Karpas-422 (cell line): ENCODE results near the gene CCDC200. TPM values are rescaled to one million over a fixed set of nuclear protein-coding genes. Genes with fewer than 3 reads are reported as not detected.
"Not testable (repeated sequence)": the region's sequence is repeated elsewhere in the genome, so short reads cannot be mapped to it uniquely, and the experiment has no call there.

Experiments
- DNase-seq: peaks from one replicate; pipeline ENCODE4 v3.0.0-alpha.2; 2015
- H2AFZ ChIP-seq: fragments of 200-600 bp; sonication (generic); 2 replicates; pipeline ENCODE4 v1.6.1; 2014; ENCODE audit warnings: antibody characterized with exemption, low read length, mixed read lengths
- H3K27ac ChIP-seq: fragments of 200-600 bp; sonication (generic); 2 replicates; pipeline ENCODE4 v1.5.1; 2014; ENCODE audit warnings: mild to moderate bottlenecking, low read length, moderate library complexity
- H3K27me3 ChIP-seq: fragments of 200-600 bp; sonication (generic); 2 replicates; pipeline ENCODE4 v1.6.1; 2014; ENCODE audit warnings: low read length, mixed read lengths
- H3K36me3 ChIP-seq: fragments of 200-600 bp; sonication (generic); 2 replicates; pipeline ENCODE4 v1.6.1; 2014; ENCODE audit warnings: low read length, mixed read lengths; ENCODE audit not compliant: insufficient read depth
- H3K4me1 ChIP-seq: fragments of 200-600 bp; sonication (generic); 2 replicates; pipeline ENCODE4 v1.6.1; 2014; ENCODE audit warnings: mild to moderate bottlenecking, low read length, mixed read lengths
- H3K4me2 ChIP-seq: fragments of 200-600 bp; sonication (generic); 2 replicates; pipeline ENCODE4 v1.6.1; 2014; ENCODE audit warnings: low read length, low read depth, mild to moderate bottlenecking; ENCODE audit not compliant: poor library complexity, severe bottlenecking
- H3K4me3 ChIP-seq: fragments of 200-600 bp; sonication (generic); 2 replicates; pipeline ENCODE4 v1.5.1; 2014; ENCODE audit warnings: mild to moderate bottlenecking, antibody characterized with exemption, low read length, mixed read lengths
- H3K79me2 ChIP-seq: fragments of 200-600 bp; sonication (generic); 2 replicates; pipeline ENCODE4 v1.6.1; 2014; ENCODE audit warnings: mild to moderate bottlenecking, low read length, mixed read lengths
- H3K9ac ChIP-seq: fragments of 200-600 bp; sonication (generic); 2 replicates; pipeline ENCODE4 v1.6.0; 2014; ENCODE audit warnings: low read length
- H3K9me2 ChIP-seq: fragments of 200-600 bp; sonication (generic), shearing (Covaris generic); replicated peaks from 2 replicates; pipeline ENCODE4 v1.6.0; 2014; ENCODE audit warnings: mild to moderate bottlenecking, low read length, moderate library complexity; ENCODE audit not compliant: insufficient read depth
- H3K9me3 ChIP-seq: fragments of 300-700, 200-600 bp; sonication (generic); 2 replicates; pipeline ENCODE4 v1.6.1; 2014; ENCODE audit warnings: low read length, mixed read lengths
- H4K20me1 ChIP-seq: fragments of 200-600 bp; sonication (generic); 2 replicates; pipeline ENCODE4 v1.6.1; 2014; ENCODE audit warnings: mild to moderate bottlenecking, antibody characterized with exemption, low read length, low read depth; ENCODE audit not compliant: insufficient read depth
- total RNA-seq: library from RNA; depleted of rRNA; stranded (reverse); fragments of >200 nt; shearing (Covaris generic); gene quantifications from 2 replicates; pipeline ENCODE4 v1.2.3, GENCODE V29; 2014; ENCODE audit warnings: low replicate concordance

Gene CCDC200
- total RNA-seq, 1 experiment from 2014 or later: not detected

- not testable (repeated sequence) for H3K36me3 ChIP-seq, H3K9ac ChIP-seq, H3K4me2 ChIP-seq, H2AFZ ChIP-seq, DNase-seq, H3K9me3 ChIP-seq, H3K27ac ChIP-seq, H3K4me1 ChIP-seq, H3K79me2 ChIP-seq, H4K20me1 ChIP-seq, H3K27me3 ChIP-seq, H3K4me3 ChIP-seq, H3K9me2 ChIP-seq
These were observed 4.8 kb upstream of the CCDC200 start for GRCh38 chr17:43233263-43233662.

DNA sequence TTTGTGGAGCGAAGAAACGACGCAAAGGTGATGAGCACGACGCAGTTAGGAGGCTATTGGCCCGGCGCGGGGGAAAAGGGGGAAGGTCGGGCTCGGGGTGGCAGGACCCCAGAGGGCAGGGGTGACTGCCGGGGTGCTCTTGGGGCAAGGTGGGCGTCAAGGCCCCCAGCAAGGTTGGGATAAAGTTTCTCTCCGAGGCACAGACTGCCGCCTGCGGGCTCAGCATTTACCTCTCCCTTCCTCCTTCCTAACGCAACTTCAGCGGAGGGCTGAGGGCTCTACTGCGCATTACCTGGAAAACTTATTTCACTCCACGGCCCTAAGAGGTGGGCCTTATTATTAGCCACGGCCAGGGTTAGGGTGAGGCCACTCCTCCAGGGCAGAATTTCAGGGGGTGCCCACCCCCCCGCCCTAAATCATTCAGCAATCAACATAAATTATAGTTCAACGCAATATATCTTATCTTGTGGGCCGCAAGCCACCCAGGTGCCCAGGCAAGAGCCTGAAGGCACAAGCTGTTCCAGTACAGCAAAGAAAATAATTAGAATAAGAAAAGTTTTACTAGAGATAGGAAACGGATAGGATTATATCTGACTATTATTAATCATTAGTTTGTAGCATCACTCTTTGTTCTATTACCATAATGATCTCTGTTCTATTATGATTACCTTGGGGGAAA lies 3.7 kb upstream of the CCDC200 start:
- not testable (repeated sequence) for H3K9ac ChIP-seq, H4K20me1 ChIP-seq

GRCh38 chr17:43231205-43232020 lies 3.0 kb upstream of the CCDC200 start:
- H3K4me3 ChIP-seq, H3K27ac ChIP-seq, H2AFZ ChIP-seq, H4K20me1 ChIP-seq, H3K9me2 ChIP-seq, H3K79me2 ChIP-seq, H3K27me3 ChIP-seq, DNase-seq, H3K36me3 ChIP-seq, H3K9me3 ChIP-seq, H3K4me1 ChIP-seq, H3K4me2 ChIP-seq, H3K9ac ChIP-seq: not testable (repeated sequence)

More for the DNA sequence above, 3.7 kb upstream of the CCDC200 start:
- not testable (repeated sequence) for H2AFZ ChIP-seq, H3K9me2 ChIP-seq, H3K27ac ChIP-seq, H3K36me3 ChIP-seq, DNase-seq, H3K27me3 ChIP-seq, H3K9me3 ChIP-seq, H3K4me3 ChIP-seq, H3K4me2 ChIP-seq, H3K4me1 ChIP-seq, H3K79me2 ChIP-seq

DNA sequence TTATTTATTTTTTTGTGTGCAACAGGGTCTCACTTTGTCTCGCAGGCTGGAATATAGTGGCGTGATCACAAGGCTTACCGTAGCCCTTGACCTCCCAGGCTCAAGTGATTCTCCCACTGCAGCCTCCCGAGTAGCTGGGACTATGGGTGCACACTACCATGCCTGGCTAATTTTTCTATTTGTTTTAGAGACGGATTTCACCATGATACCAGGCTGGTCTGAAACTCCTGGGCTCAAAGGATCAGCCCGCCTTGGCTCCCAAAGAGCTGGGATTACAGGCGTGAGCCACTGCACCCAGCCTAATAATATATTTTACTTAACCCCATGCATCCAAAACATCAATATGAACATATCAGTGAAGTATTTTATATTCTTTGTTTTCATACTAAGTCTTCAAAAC lies 2.0 kb downstream of the CCDC200 start:
- H3K36me3 ChIP-seq: no peaks in the 10 kb centered on the region; the same call in 1 of the 2 replicates
- H3K9me2 ChIP-seq: no peaks in the 10 kb centered on the region
- no peak overlapping the region for H3K4me2 ChIP-seq
- H3K4me1 ChIP-seq: no peaks in the 10 kb centered on the region
- H3K9ac ChIP-seq: no peak overlapping the region
- no peaks in the 10 kb centered on the region for H4K20me1 ChIP-seq
- no peaks in the 10 kb centered on the region for H3K9me3 ChIP-seq
- no peak overlapping the region for H3K27ac ChIP-seq
- no peak overlapping the region for H3K4me3 ChIP-seq
- peak; percentile 10 for DNase-seq
- no peak overlapping the region for H2AFZ ChIP-seq
- no peaks in the 10 kb centered on the region for H3K79me2 ChIP-seq
- no peaks in the 10 kb centered on the region for H3K27me3 ChIP-seq

GRCh38 chr17:43224146-43224705 lies 4.2 kb downstream of the CCDC200 start:
- no peaks in the 10 kb centered on the region; the same call in 1 of the 2 replicates for H3K36me3 ChIP-seq
- no peaks in the 10 kb centered on the region for H3K4me1 ChIP-seq
- no peaks in the 10 kb centered on the region for H3K9me2 ChIP-seq
- H4K20me1 ChIP-seq: no peaks in the 10 kb centered on the region
- no peak overlapping the region for H3K9ac ChIP-seq
- H3K4me2 ChIP-seq: no peak overlapping the region
- DNase-seq: peak; percentile 4
- H3K27me3 ChIP-seq: no peaks in the 10 kb centered on the region
- H3K27ac ChIP-seq: no peak overlapping the region
- H2AFZ ChIP-seq: no peak overlapping the region
- H3K79me2 ChIP-seq: no peaks in the 10 kb centered on the region
- H3K4me3 ChIP-seq: no peak overlapping the region
- no peaks in the 10 kb centered on the region for H3K9me3 ChIP-seq

DNA sequence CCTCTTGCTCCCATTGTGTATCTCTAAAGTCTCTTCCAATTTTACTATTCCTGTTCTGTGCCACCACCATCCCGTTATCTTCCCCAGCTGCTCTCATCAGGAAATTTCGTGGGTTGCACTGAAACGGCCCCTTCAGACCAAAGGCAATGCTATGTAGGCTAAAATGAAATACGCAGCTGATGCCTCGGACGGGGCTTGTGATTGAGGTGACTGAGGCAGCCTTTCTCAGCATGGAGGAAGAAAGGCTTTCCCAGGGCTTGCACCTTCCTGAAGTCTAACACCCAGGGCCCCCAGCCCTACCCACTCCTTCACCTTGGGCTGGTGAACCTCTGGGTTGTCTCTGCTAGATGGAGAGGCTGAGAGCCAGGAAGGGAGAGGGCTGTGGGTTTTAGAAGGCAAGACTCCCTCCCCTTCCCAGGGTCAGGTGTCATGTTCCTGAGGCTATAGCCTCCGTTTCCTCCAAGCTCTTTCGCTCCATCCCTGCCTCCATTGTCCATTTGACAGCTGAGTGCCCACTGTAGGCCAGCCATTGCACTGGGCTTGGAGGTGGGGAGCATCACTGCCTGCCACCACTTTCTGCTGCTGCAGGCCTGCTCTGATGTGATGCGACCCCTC lies 7.8 kb downstream of the CCDC200 start:
- H3K9me3 ChIP-seq: no peaks in the 10 kb centered on the region
- H3K36me3 ChIP-seq: no peaks in the 10 kb centered on the region
- no peaks in the 10 kb centered on the region for H3K4me1 ChIP-seq
- no peak overlapping the region for H3K27ac ChIP-seq
- H2AFZ ChIP-seq: no peak overlapping the region
- H3K4me2 ChIP-seq: no peak overlapping the region
- no peaks in the 10 kb centered on the region for H3K27me3 ChIP-seq
- H3K9me2 ChIP-seq: no peaks in the 10 kb centered on the region
- H4K20me1 ChIP-seq: no peaks in the 10 kb centered on the region
- DNase-seq: no peak
- no peak overlapping the region for H3K9ac ChIP-seq
- H3K4me3 ChIP-seq: no peak overlapping the region
- H3K79me2 ChIP-seq: no peaks in the 10 kb centered on the region

DNA sequence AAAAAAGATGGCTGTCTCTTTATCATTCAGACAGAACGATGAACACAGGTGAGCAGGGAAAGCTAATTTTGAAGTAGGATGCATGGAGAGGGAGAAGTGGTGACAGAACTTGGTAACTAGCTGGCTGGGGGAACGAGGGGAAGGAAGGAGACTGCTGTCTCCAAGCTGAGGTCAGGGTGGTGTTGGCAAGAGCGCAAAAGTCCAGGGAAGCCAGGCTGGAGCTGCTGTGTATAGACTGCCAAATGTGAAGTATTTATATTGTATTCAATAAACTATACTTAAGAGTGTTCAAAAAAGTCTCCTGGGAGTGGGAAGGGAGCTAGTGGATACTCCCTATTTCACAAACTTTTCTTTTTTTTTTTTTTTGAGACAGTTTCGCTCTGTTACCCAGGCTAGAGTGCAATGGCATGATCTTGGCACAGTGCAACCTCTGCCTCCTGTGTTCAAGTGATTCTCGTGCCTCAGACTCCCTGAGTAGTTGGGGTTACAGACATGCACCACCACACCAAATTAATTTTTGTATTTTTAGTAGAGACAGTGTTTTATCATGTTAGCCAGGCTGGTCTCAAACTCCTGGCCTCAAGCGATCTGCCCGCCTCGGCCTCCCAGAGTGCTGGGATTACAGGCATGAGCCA lies 8.6 kb downstream of the CCDC200 start:
- Histone ChIP-seq H3K9me3 (no peaks in the 10 kb centered on the region), H3K9me2 (no peaks in the 10 kb centered on the region), H3K27me3 (no peaks in the 10 kb centered on the region), H3K9ac (no peak overlapping the region), H4K20me1 (no peaks in the 10 kb centered on the region), H3K4me1 (no peaks in the 10 kb centered on the region), H3K27ac (no peak overlapping the region), H3K4me3 (no peak overlapping the region), H2AFZ (no peak overlapping the region), H3K36me3 (no peaks in the 10 kb centered on the region), H3K4me2 (no peak overlapping the region), H3K79me2 (no peaks in the 10 kb centered on the region)
- no peak for DNase-seq

DNA sequence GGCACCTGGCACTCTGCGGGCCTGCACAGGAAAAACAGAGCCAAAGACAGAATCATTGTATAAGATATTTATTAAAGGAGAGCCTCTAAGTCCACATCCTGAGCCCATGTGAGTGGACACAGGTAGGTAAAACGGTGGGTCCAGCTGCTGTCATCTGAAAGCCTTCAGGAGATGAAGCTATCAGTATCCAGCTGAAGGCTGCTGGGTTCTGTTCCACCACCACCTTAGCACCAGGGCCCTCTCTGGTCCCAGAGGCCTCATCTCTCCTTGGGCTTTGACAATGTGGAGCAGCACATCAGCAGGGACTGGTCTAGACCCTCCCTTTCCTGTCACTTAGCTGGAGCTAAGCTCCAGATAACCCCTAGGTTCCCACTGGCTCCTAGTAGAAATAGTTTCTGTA lies 9.4 kb downstream of the CCDC200 start:
- Histone ChIP-seq H3K4me1 (no peaks in the 10 kb centered on the region), H3K36me3 (no peaks in the 10 kb centered on the region), H3K9me2 (no peaks in the 10 kb centered on the region), H3K4me3 (no peak overlapping the region), H3K27ac (no peak overlapping the region), H3K79me2 (no peaks in the 10 kb centered on the region), H3K4me2 (no peak overlapping the region), H4K20me1 (no peaks in the 10 kb centered on the region), H2AFZ (no peak overlapping the region), H3K9me3 (no peaks in the 10 kb centered on the region), H3K9ac (no peak overlapping the region), H3K27me3 (no peaks in the 10 kb centered on the region)
- no peak for DNase-seq
